Caki2 (cell line): ENCODE measurements around the gene TMEM201. TPM values are rescaled to one million over a fixed set of nuclear protein-coding genes. Genes with fewer than 3 reads are reported as not detected.
"Not testable (repeated sequence)": the region's sequence is repeated elsewhere in the genome, so short reads cannot be mapped to it uniquely, and the experiment has no call there.

ENCODE experiments used
- DNase-seq: peaks from one replicate; pipeline ENCODE4 v3.0.0-alpha.2; 2015; ENCODE audit warnings: low read depth
- in situ Hi-C: cut with HindIII; loops from 2 replicates; pipeline ENCODE4 v1.10.0; 2016; ENCODE audit warnings: low sequenced_read_pairs, low pct_unique_long_range_greater_than_20kb, mixed read lengths
- total RNA-seq: library from RNA; depleted of rRNA; stranded (reverse); fragments of >200 nt; shearing (Covaris generic); gene quantifications from 2 replicates; pipeline ENCODE4 v1.2.3, GENCODE V29; 2014; ENCODE audit warnings: low replicate concordance; rRNA removed

Gene TMEM201, protein sequence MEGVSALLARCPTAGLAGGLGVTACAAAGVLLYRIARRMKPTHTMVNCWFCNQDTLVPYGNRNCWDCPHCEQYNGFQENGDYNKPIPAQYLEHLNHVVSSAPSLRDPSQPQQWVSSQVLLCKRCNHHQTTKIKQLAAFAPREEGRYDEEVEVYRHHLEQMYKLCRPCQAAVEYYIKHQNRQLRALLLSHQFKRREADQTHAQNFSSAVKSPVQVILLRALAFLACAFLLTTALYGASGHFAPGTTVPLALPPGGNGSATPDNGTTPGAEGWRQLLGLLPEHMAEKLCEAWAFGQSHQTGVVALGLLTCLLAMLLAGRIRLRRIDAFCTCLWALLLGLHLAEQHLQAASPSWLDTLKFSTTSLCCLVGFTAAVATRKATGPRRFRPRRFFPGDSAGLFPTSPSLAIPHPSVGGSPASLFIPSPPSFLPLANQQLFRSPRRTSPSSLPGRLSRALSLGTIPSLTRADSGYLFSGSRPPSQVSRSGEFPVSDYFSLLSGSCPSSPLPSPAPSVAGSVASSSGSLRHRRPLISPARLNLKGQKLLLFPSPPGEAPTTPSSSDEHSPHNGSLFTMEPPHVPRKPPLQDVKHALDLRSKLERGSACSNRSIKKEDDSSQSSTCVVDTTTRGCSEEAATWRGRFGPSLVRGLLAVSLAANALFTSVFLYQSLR
- total RNA-seq = 8.1 and 9.4 TPM in 2 replicates

DNA sequence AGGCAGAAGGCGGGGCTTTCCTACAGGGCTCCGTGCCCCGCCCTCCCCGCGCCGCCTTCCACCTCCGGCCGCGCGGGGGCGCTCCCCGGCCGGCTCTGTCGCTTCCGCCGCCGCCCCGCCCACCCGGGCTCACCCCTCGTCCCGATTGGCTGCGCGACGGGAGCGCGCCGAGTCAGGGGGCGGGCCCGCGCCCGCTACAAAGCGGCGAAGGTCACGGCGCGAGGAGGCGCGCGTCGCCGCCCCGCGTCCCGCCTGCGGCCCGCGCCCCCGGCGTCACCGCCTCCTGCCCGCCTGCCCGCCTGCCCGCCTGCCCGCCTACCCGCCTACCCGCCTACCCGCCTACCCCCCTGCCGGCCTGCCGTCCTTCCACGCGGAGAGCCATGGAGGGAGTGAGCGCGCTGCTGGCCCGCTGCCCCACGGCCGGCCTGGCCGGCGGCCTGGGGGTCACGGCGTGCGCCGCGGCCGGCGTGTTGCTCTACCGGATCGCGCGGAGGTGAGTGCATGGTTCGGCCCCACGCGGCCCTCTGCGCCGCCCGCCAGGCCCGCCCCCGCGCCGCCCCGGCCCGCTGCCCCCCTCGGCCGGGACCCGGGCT is at the start of gene TMEM201:
Gene TMEM201, plus strand, starts transcription at position 361 of the 593 bp plus-strand sequence. Its CDS starts 20 bp downstream, at position 381.
- in situ Hi-C loops = no loop called here
- peak; percentile 88 for DNase-seq

DNA sequence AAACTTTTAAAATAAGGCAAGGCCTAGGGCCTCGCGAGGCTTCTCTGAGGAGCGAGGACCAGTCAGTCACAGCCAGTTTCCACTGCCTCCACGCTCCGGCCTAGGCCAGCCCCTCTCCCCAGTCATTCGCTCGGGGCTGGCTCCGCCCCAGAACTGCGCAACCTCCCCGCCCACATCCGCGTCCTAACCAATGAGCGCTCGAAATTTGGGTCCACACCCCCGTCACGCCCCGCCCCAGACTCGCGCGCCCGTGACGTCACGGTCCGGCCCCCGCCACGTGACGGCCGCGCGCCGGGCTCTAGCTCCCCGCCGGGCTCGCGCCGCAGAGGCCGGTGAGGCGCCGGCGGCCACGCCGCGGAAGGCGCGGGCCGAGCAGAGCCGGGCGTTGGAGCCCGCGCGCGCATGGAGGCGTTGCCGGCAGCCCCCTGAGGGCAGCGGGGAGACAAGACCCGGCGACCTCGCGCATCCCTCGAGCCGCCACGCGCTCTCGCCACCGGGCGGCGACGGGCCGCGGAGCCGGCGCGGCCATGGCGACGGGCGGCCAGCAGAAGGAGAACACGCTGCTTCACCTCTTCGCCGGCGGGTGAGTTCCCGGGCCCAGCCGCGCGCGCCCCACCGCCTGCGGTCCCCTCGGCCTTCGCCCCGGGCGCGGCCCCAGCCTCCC is 49.4 kb upstream of the TMEM201 start, which contains the start of gene SLC25A33:
Gene SLC25A33, plus strand, starts transcription at position 301 of the 664 bp plus-strand sequence. Its CDS starts 227 bp downstream, at position 528.
- peak; percentile 95 for DNase-seq
- in situ Hi-C loops = no loop called here

DNA sequence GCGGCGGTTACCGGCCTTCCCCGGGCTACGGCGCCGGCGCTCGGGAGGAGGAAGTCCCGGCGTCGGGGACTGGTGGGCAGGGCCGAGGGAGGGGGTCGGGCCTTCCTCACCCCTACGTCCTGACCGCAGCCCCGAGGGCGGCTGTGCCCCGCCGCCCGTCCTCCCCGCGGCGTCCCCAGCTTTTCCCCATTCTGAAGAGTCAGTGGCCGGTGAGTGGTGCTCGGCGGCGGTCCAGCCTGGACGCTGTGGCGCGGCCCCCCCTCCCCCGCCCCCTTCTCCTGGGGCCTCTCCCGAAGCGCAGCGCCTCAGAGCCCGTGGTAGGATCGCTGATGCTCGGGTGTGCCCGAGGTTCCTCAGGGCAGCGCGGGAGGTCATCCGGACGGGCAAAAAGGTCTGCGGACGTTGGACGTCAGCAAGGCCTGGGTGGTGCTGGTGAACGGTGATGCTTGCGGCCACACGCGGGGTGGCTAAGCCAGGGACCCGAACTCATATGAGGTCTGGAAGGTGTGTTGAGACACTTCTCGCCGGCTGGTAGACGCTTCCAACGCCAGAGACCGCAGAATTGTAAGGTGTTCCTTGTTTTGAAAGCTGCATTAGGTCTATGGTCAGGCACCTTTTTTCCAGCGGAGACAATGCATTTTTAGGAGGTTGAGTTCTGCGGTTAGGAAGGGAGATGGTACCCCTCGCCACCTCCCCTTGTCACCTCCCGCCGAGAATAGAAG is 48.7 kb upstream of the TMEM201 start:
- in situ Hi-C loops = no loop called here

DNA sequence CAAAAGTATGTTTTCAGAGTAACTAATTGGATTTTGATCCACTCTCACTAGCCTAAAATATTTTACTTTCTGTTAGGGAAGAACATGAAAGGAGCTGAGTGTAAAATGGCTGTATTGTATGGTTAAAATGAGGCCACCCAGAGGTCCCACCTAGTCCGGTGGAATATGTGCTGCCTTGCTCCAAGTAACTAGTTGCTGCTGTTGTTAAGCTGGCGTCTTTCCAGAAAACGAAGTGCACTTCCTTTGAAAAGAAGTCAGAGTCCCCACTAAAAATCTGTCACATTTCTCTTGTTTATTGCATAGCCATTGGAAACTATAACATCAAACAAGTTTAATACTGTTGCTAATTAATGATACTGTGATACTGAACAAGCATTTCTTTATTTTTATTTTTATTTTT is 46.3 kb upstream of the TMEM201 start:
- in situ Hi-C loops = no loop called here
- no peak for DNase-seq

More for the DNA sequence above, 48.7 kb upstream of the TMEM201 start:
- DNase-seq = peak; percentile 63

DNA sequence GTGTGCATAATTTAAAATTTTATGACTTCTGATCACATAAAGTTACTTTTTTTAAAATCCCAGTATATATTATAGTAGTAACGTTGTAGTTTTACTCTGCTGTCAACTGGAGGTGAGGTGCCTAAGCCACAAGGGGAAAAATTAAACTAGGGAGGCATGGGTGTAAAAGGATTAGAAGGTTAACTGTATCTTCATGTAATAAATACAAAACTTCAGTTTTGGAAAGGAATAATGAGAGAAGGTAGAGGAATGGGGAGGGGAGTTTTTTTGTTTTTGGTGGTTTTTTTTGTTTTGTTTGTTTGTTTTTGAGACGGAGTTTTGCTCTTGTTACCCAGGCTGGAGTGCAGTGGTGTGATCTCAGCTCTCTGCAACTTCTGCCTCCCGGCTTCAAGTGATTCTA is 43.8 kb upstream of the TMEM201 start:
- in situ Hi-C loops = no loop called here
- DNase-seq = no peak

DNA sequence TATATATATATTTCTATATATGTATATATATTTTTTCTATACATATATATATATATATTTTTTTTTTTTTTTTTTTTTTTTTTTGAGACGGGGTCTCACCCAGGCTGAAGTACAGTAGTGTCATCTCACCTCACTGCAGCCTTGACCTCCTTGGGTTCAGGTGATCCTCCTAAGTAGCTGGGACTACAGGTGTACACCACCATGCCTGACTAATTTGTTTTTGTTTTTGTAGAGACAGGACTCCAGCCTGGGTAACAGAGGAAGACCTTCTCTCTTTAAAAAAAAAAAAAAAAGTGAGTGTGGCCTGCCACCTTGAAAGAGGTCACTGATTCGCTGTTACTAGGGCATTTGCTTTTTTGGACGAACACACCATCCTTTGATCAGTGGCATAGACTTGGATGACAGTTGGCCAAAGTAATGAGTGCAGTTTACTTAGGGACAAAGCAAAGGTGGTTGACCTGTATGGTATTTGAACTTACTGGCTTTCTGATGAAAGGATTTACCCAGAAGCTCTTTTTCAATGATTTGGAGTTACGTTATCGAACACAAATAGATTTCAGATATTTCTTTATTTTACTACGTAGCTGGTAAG is 38.7 kb upstream of the TMEM201 start:
- DNase-seq = no peak
- in situ Hi-C loops = no loop called here

DNA sequence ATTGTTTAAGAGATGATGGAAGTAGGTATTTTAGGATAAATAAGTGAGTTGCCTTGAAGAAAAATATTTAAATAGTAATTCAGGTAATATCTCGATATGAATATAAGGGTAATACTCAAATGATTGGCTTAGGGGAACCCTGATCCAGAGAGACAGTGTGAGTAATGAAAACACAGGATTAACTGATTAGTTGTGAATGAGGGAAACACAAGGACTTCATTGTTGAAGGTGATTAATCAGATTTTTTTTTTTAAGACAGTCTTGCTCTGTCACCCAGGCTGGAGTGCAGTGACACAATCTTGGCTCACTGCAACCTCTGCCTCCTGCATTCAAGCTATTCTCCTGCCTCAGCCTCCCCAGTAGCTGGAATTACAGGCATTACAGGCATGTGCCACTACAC is 36.7 kb upstream of the TMEM201 start:
- in situ Hi-C loops = no loop called here
- DNase-seq = no peak

DNA sequence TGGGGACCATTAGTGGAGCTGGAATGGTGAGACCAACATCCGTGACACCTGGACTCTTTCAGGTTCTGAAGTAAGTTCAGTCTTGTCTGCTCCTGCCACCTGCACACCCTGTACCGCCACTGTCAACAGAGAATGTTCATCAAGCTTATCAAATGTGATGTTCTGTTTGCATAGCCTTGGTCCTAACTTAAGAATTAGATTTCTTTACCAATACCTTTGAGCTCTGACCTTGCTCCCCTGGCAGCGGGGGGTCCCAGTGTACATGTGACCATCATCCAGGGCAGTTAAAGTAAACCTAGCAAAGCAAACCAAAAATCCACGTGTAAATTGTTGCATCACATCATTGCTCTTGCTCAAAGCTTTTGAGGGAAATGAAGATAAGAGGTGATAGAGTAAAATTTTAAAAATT is 35.0 kb upstream of the TMEM201 start:
- in situ Hi-C loops = no loop called here
- no peak for DNase-seq

DNA sequence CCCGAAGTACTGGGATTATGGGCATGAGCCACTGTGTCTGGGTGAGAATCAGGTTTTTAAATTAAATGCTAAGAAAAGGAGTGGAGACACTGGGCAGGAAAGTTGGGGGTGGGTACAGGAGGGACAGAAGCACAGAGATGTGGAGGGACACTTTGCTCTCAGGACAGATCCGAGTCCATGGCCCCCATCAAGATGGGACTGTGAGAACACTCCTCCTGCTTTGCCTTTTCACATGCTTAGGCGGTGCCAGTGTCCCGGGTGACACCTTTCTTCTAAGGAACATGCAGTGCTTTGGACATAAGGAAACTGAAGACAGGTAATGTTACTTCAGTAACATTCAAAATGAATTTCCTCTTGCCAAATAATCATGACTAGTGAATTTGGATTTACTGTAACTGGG is 32.8 kb upstream of the TMEM201 start:
- DNase-seq = no peak
- in situ Hi-C loops = no loop called here

DNA sequence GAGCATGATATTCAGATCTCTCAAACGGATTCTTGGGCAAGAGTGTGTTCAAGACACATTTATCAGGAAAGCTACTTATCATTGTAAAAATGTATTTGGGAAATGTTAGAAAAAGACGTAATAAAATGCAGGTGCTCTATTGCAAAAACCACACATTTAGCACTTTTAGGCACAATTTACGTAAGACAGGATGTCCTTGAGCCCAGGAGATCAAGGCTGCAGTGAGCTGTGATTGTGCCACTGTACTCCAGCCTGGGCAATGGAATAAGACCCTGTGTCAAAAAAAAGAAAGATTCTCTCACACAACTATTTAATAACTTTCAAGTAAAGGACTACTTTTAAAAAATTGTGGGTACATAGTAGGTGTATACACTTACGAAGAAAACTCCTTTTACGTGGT is 31.1 kb upstream of the TMEM201 start:
- in situ Hi-C loops = no loop called here
- no peak for DNase-seq

DNA sequence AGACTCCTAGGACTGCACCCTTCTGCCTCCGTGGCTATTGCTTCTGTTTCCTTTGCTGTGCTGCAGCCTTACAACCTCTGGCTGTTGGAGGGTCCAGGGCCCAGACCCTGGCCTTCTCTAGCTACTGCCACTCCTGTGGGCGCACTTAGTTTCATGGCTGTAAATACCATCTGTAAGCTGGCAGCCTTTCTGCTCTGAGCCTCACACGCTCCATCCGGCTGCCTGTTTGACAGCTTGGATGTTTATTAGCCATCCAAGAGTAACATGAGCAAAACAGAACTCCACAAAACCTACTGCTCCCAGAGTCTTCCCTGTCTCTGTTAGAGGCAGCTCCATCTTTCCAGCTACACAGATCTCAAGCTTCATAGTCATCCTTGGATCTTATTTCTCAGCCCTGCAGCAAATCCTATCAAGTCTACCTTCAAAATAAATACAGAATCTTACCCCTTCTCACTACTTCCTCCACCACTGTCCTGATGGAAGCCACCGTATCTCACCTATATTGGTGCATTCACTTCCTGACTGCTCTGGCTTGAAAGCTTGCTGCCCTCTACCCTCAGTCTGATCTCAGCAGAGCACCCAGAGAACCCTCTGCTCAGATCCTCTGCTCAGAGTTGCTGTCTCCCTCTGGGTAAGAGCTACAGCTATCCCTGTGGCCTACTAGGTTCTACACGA is 30.3 kb upstream of the TMEM201 start:
- in situ Hi-C loops = no loop called here
- DNase-seq = no peak

DNA sequence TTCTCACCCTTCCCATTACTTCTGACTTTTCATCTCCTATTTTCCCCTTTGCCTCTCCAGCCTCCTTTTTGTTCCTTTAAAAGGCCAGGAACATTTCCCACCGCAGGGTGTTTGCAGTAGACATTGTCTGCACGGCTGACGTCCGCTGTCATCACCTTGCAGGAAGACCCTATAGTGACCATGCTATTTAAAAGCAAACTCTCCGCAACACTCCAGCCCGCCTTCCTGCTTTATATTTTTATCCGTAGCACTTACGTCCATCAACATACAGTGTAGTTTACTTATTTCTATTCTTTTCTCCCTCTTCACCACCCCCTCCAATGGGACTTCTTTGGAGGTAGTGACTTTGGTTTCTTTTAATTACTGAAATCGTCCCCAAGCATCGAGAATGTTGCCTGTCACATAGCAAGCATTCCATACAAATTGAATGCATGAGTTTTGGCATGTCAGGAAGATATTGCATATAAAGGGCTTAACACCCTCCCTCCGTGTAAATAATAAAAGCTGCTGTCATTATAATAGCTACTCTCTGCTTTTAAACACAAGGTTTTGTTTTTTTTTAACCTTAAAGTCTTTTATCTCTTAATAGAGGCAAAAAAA is 29.7 kb upstream of the TMEM201 start:
- in situ Hi-C loops = no loop called here
- no peak for DNase-seq

DNA sequence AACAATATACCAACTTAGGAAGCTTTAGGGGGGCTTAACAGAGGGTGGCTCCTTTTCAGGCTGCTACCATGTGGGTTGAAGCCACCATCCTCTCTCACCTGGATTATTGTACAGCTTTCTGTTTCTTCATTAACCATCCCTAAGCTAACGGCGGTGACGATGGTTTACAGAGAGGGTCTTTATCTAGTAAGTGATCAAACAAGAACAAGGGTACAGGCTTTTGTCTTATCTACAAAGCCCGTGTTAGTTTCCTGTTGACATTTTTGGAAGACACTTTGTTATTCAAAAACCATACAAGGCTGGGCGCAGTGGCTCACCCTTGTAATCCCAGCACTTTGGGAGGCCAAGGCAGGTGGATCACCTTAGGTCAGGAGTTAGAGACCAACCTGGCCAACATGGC is 29.0 kb upstream of the TMEM201 start:
- in situ Hi-C loops = no loop called here
- no peak for DNase-seq

DNA sequence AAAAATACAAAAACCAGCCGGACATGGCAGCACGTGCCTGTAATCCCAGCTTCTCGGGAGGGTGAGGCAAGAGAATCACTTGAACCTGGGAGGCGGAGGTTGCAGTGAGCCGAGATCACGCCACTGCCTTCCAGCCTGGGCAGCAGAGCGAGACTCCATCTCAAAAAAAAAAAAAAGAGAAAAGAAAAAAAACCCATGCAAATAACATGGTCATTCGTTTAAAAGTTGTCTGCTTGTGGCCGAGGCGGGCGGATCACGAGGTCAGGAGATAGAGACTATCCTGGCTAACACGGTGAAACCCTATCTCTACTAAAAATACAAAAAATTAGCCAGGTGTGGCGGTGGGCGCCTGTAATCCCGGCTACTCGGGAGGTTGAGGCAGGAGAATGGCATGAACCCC is 28.6 kb upstream of the TMEM201 start:
- DNase-seq, in situ Hi-C loops: not testable (repeated sequence)

DNA sequence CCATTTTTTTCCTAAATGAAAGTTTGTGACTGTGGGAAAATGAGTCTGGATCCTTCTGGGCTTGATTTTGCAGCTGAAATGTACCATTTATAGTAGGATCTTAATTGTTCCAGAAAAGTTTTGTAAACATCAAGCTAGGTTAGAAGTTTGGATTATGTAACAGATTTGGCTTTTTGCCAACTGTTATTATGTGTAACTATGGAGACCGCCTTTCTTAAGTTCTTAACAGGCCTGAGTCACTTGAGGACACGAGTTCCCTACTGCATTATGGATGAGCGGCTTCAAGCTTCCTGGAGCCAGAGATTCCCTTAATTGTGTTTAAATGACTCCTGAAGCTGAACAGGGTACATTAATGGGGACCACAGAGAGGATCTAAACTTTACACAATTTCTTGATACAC is 27.3 kb upstream of the TMEM201 start:
- DNase-seq = peak; percentile 71
- in situ Hi-C loops = no loop called here

DNA sequence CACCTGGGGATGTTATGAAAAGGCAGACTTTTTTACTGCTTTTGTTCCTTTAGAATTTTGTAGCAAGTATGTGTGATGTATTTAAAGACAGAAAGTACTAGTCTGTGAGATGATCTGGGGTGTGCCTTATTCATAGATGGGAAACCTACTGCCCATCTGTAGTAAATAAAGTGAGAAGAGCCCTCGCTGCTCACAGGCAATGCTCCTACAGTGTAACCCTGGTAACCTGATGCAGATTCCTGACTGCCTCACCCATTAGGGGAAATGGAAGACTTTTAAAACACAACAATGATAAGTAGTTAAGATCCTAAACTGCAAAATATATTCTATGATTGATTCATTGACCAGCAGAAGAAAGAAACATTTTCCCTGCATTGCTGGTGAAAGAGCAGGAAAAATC is 19.4 kb upstream of the TMEM201 start:
- in situ Hi-C loops = no loop called here
- DNase-seq = no peak
